Epithelial cell of esophagus (primary cell): ENCODE measurements around the gene LGALS3BP.
A peak's percentile ranks its signal among the peaks of the same experiment; 100 is the strongest.

ENCODE experiments used
- DNase-seq: peaks from one replicate; pipeline ENCODE4 v3.0.0; 2010; ENCODE audit warnings: low read depth
- H3K4me3 ChIP-seq: 2 replicates; pipeline ENCODE4 v1.5.1; 2011; ENCODE audit warnings: mild to moderate bottlenecking, low read length, control low read depth
- TF ChIP-seq, protein P1 (sequence below): IDR thresholded peaks from 2 replicates; pipeline ENCODE4 v1.5.1; 2011; ENCODE audit warnings: low read depth, mild to moderate bottlenecking, low read length, control low read depth, inconsistent platforms; ENCODE audit not compliant: insufficient read depth; ENCODE audit errors: missing control alignments

Gene LGALS3BP

GRCh38 chr17:78976907-78977680 is 2.6 kb downstream of the LGALS3BP start:
- TF ChIP-seq, protein P1, sequence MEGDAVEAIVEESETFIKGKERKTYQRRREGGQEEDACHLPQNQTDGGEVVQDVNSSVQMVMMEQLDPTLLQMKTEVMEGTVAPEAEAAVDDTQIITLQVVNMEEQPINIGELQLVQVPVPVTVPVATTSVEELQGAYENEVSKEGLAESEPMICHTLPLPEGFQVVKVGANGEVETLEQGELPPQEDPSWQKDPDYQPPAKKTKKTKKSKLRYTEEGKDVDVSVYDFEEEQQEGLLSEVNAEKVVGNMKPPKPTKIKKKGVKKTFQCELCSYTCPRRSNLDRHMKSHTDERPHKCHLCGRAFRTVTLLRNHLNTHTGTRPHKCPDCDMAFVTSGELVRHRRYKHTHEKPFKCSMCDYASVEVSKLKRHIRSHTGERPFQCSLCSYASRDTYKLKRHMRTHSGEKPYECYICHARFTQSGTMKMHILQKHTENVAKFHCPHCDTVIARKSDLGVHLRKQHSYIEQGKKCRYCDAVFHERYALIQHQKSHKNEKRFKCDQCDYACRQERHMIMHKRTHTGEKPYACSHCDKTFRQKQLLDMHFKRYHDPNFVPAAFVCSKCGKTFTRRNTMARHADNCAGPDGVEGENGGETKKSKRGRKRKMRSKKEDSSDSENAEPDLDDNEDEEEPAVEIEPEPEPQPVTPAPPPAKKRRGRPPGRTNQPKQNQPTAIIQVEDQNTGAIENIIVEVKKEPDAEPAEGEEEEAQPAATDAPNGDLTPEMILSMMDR, result no peak
- DNase-seq, result no peak
- no peak overlapping the region for H3K4me3 ChIP-seq

- H3K4me3 ChIP-seq, result peak overlapping the region; percentile 26
- TF ChIP-seq, protein P1, result no peak
- peak; percentile 90 for DNase-seq
Observed at GRCh38 chr17:78974635-78975591, 4.8 kb downstream of the LGALS3BP start.

DNA sequence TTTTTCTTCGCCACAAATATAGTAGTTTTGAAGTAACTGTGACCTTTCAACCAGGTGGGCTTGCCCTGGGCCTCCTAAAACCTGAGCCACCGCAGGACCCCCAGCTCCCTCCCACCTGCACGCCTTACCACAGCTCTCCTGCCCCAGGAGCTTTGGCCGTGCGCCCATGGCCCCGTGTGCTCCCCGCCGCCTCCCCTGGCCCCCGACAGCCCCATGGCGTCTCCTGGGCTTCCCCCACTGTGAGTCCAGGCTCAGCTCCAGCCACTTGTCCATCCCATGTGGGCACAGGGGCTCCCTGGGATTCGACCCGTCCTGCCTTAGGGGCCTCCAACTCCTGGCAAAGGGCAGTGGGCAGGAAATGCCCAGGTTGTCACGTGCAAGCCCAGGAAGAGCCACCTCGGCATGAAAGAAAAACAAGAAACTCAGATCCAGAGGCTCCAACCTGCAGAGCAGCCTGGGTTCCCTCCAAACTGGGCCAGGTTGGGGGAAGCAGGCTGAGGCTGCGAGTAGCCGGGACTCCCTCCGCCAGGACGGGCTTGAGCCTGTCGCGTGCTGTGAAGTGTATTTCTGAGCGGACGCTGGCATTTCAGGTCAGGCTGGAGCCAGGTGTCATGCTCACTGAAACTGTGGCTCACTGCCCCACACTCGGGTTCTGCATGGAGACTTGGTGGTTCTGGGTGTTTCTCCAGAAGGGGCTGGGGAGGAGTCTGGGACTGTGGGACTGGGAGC is 5.8 kb downstream of the LGALS3BP start:
- TF ChIP-seq, protein P1, result no peak
- DNase-seq, result no peak
- H3K4me3 ChIP-seq, result no peak overlapping the region

- TF ChIP-seq, protein P1, result no peak
- no peak overlapping the region for H3K4me3 ChIP-seq
- no peak for DNase-seq
Observed at GRCh38 chr17:78973196-78973595, 6.5 kb downstream of the LGALS3BP start.

DNA sequence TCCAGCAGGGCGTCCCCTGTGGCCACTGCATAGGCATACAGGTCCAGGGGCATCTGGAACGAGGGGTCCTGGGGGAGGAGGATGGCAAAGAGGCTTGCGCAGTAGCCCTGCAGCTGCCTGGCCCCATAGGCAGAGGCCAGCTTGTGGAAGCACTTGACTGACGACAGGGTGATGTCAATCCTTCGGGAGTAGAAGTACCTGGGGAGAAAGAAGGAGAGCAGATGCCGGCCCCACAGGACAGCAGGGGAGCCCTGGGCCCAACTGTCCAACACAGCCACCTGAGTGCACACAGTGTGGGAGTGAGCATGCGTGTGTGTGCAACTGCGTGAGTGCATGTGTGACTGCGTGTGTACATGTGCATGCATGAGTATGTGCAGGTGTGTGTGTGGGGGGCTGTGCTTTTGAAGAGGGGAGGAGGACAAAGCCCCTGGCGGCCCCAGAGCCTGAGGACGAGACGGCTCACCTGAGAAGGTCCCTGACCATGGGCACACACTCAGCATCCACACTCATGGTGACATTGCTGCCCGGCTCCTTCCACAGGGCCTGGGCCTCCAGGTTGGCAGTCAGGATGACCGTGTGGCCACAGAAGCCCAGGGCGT is 7.1 kb downstream of the LGALS3BP start:
- TF ChIP-seq, protein P1, result no peak
- no peak overlapping the region for H3K4me3 ChIP-seq
- no peak for DNase-seq

- no peak for DNase-seq
- no peak overlapping the region for H3K4me3 ChIP-seq
- TF ChIP-seq, protein P1, result no peak
Observed at GRCh38 chr17:78971756-78972506, 7.8 kb downstream of the LGALS3BP start.
